GM12873 (cell line): ENCODE data around the gene CCT7.

Experiments
- TF ChIP-seq, protein P1 (sequence below): IDR thresholded peaks from 2 replicates; pipeline ENCODE4 v1.5.1; 2012; ENCODE audit warnings: low read depth, mild to moderate bottlenecking, moderate library complexity, low read length, control low read depth; ENCODE audit not compliant: insufficient read depth; ENCODE audit errors: missing control alignments

Gene CCT7

DNA sequence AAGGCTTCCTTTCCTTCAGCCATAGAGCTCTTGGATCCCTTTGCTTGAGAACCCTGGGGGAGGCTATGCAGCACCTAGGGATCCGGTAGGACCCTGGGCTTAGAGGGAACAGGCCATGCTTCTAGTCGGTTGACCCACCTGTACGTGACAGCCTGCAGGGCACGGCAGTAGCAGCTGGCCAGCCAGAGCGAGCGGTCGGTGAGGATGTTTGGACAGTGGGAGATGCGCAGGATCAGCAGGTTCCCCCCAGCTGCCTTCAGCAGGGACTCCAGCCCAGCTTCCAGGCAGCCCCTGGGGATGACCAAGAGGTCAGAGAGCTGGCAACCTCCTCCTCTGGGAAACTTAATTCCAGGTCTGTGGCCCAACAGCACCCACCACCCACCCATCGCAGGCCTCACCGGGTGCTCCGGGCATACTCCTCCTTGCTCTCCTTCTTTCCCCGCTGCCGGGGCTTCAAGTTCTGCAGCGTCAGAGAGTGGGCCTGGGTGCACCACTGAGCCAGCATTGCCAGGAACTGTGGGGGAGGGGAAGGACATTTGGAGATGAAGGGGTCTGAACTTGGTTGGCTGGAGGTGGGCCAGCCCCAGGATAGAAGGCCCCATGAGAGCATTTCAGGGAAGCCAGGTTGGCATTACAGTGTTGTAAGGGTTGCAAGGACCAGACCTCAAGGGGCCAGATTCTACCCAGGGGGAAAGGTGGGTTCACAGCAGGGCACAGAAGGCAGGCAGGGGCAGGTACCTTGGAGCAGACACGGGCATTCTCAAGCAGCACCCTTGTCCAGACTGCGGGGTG is 29.6 kb downstream of the CCT7 start:
- TF ChIP-seq, protein P1, sequence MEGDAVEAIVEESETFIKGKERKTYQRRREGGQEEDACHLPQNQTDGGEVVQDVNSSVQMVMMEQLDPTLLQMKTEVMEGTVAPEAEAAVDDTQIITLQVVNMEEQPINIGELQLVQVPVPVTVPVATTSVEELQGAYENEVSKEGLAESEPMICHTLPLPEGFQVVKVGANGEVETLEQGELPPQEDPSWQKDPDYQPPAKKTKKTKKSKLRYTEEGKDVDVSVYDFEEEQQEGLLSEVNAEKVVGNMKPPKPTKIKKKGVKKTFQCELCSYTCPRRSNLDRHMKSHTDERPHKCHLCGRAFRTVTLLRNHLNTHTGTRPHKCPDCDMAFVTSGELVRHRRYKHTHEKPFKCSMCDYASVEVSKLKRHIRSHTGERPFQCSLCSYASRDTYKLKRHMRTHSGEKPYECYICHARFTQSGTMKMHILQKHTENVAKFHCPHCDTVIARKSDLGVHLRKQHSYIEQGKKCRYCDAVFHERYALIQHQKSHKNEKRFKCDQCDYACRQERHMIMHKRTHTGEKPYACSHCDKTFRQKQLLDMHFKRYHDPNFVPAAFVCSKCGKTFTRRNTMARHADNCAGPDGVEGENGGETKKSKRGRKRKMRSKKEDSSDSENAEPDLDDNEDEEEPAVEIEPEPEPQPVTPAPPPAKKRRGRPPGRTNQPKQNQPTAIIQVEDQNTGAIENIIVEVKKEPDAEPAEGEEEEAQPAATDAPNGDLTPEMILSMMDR, result no peak

DNA sequence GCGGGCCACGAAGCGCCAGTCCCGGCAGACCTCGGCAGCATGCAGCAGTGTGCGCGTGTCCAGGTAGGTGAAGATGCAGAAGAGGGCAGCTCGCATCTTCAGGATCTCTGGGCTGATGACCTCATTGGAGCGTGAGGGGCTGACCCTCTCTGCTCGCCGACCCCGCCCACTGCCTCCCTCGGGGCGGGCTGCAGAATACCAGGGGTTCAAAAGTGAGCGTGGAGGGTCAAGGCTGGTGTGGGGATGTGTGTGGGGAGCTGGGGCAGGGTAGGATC is 30.2 kb downstream of the CCT7 start:
- TF ChIP-seq, protein P1, result no peak

DNA sequence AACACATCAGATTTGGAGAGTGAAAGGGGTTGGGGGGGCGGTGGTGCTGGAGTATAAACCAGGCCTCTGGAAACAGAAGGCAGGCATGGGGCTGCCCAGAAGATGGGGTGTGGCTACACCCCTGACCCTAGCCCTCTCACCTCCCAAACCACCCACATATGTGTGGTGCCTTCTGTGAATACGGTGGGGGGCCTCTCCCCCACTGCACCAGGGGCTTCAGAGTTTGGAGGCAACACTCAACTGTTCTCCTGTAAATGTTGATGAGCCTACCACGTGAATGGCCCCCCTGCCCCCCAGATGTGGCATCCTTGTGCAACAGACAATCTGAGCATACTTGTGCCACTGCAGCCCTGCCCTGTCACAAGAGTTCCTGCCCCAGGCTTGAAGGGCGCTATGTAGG is 30.7 kb downstream of the CCT7 start:
- TF ChIP-seq, protein P1, result no peak

DNA sequence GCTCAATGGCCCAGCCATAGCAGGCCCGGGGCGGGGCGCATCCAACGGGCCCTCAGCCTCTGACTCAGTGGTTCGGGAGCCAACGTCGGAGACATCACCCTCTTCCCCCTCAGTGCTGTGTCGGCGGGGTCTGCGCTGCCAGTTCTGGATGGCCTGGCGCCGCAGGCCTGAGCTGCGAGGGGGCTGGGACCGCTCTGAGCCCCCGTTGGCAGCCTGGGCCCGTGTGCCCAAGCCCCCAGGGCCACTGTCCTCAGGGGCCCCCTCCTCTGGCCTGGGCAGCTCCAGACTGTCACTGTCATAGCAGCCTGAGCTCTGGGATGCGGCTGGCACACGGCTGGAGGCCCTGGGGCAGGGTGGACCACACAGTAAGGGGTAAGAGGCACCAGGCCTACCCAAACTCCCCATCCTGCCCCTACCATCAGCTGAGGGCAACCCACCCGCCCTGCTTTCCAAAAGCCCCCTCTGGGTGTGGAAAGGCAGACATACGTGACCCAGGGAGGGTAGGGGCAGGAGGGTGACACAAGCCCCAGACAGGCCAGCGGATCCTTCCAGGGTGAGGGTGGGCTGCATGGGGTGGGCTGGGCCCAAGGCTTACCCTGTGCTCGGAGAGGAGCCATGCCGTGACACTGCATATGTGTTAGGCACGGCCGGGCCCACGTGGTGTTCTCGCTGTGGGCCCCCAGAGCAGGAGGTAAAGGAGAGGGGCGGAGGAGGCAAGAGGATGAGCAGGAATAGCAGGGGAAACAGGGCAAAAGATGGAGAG is 31.4 kb downstream of the CCT7 start:
- TF ChIP-seq, protein P1, result no peak

DNA sequence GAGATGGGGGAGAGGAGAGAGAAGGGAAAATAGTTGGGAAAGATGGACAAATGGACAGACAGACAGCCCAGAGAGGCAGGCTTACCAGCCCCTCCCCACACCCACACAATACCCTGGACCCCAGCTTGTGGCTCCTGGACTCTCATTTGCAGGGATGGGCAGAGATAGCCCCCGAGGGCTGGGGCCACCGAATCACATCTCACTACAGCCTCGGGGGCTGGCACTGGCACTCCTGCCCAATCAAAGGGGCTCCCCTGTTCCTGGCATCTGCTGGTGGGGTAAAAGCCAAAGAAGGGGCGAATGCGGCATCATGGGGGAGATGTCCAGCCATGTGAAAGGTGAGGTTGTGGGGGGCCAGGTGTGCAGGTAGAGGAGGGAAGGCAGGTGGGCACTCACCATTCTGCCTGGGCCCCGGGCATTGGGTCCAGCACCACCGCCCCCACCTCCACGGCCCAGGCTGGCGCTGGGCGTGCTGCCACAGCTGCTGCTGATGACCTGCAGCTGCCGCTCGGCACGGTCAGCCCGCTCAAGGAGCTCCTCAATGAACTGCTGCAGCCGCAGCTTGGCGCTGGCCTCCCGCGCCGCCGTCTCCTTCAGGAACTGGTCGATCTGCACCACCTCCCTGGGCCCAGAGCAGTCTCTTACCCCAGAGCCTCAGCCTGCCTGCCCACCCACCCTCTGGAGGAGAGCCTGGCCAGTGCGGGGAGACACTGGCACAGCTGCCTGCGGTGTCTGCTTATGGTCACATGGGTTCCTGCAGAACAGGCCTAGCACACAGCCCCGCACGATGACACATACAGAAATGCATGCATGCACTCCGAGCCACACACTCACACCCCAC is 32.2 kb downstream of the CCT7 start:
- TF ChIP-seq, protein P1, result no peak

DNA sequence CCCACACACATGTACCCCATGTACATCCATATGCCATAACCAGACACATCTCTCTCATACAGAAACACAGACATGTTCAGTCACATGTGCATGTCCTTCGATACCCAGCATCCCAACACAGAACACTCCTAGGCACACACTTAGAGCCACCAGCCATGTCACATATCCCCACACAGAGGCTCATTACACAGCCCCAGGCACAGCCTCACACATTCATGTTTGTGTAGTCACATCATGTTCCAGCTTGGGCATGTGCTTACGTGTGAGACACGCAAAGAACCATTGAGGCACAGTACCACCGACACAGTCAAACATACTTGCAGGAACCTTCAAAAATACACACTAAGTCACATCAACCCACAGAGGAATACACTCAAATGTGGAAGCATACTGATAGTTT is 32.9 kb downstream of the CCT7 start:
- TF ChIP-seq, protein P1, result no peak

DNA sequence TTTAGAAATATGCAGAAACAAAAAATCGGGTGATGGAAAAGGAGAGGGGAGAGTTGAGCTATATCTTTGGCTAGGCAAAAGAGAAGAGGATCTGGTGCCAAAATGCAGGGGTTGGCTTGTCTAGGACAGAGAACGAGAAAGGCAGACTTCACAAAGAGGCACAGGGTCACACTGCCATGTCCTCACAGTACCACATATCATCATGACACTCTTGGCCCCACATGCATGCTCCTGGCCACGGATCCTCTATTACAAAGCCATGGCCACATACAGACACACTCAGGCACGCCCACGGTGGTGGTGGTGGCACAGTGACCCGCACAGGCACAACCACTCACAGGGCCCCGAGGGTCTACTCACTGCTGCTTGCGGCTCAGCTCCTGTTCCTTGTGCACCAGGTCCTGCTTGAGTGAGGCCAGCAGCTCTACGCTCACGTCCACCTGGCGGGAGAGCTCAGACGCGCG is 34.3 kb downstream of the CCT7 start:
- TF ChIP-seq, protein P1, result no peak
